Body of pancreas (tissue), 4 donors: ENCODE results near the gene NDFIP2. TPM values are rescaled to one million over a fixed set of nuclear protein-coding genes. Genes with fewer than 3 reads are reported as not detected.

ENCODE experiments used
- ATAC-seq: fragments of 150-250 bp; one replicate; pipeline ENCODE4 v1.9.1; 2016
- DNase-seq, 4 donors: peaks; one replicate each; pipeline ENCODE4 v3.0.0-alpha.2; 2019
- H3K27ac ChIP-seq, 4 donors: fragments of 200-600 bp; sonication (generic); 1 replicate in 3 of 4; 2 replicates in 1 of 4; pipeline versions ENCODE4 v1.5.1 to v1.6.1; 2016 to 2019; ENCODE audit warnings: mild to moderate bottlenecking in 1 of 4, mixed read lengths in 1 of 4, moderate library complexity in 1 of 4
- H3K27me3 ChIP-seq, 2 donors: fragments of 200-600 bp; sonication (generic); one replicate each; pipeline ENCODE4 v1.6.0; 2016; ENCODE audit warnings: mild to moderate bottlenecking in 1 of 2
- H3K36me3 ChIP-seq, 2 donors: fragments of 200-600 bp; sonication (generic); replicated peaks in 1 of 2; 2 replicates each; pipeline ENCODE4 v1.5.1; 2016; ENCODE audit warnings: low read depth in 2 of 2; ENCODE audit not compliant: insufficient read depth in 1 of 2
- H3K4me1 ChIP-seq: fragments of 200-600 bp; sonication (generic); one replicate; pipeline ENCODE4 v1.6.0; 2016
- H3K4me3 ChIP-seq, 2 donors: fragments of 200-600 bp; sonication (generic); 1 replicate in 1 of 2; 2 replicates in 1 of 2; pipeline ENCODE4 v1.5.1; 2016 to 2019
- H3K9me3 ChIP-seq, 3 donors: fragments of 200-600 bp; sonication (generic); 1 replicate in 2 of 3; 2 replicates in 1 of 3; pipeline ENCODE4 v1.5.1; 2016
- POLR2A ChIP-seq, 3 donors: fragments of 450-650 bp; IDR thresholded peaks; one replicate each; pipeline ENCODE4 v1.6.1; 2016; ENCODE audit warnings: antibody characterized with exemption in 3 of 3, mild to moderate bottlenecking in 2 of 3
- WGBS, 2 donors: methylation state at CpG; one replicate each; pipeline ENCODE4 v1.1.5; 2017; 5-methylcytosine and 5-hydroxymethylcytosine counted together
- intact Hi-C: fragments of 100-400 bp; cut with DNase I; formaldehyde crosslinking; loops from one replicate; pipeline ENCODE4 v1.15.1; 2023
- total RNA-seq, 2 donors: library from RNA; depleted of rRNA; stranded (reverse); fragments of >200 nt; gene quantifications; one replicate each; pipeline ENCODE4 v1.1.0, GENCODE V29; 2016
- TF ChIP-seq, protein P1 (sequence below), 7 experiments: fragments of 450-650 bp in 4 of 7; fragments of 200-600 bp in 3 of 7; sonication (generic) in 3 of 7; IDR thresholded peaks; one replicate each; pipeline ENCODE4 v1.5.1; 2016 to 2019; ENCODE audit warnings: antibody characterized with exemption in 7 of 7

Gene NDFIP2
- total RNA-seq, 2 donors from 2014 or later: 16.8 to 18.9 TPM

- ATAC-seq (no peak), DNase-seq (peak in 2 of 4 donors; percentile 18 to 25)
- H3K36me3 ChIP-seq: no peaks in the 10 kb centered on the region
- H3K27me3 ChIP-seq: no peaks in the 10 kb centered on the region
- H3K9me3 ChIP-seq: no peaks in the 10 kb centered on the region
- 48 to 51% methylated on average over 3 of the region's 3 CpGs for WGBS, 2 donors
- TF ChIP-seq, protein P1, sequence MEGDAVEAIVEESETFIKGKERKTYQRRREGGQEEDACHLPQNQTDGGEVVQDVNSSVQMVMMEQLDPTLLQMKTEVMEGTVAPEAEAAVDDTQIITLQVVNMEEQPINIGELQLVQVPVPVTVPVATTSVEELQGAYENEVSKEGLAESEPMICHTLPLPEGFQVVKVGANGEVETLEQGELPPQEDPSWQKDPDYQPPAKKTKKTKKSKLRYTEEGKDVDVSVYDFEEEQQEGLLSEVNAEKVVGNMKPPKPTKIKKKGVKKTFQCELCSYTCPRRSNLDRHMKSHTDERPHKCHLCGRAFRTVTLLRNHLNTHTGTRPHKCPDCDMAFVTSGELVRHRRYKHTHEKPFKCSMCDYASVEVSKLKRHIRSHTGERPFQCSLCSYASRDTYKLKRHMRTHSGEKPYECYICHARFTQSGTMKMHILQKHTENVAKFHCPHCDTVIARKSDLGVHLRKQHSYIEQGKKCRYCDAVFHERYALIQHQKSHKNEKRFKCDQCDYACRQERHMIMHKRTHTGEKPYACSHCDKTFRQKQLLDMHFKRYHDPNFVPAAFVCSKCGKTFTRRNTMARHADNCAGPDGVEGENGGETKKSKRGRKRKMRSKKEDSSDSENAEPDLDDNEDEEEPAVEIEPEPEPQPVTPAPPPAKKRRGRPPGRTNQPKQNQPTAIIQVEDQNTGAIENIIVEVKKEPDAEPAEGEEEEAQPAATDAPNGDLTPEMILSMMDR (IDR thresholded peaks at IDR 0.05): no peak
- no peak for TF ChIP-seq POLR2A (IDR thresholded peaks at IDR 0.05)
- no peaks in the 10 kb centered on the region for H3K4me1 ChIP-seq
- intact Hi-C loops: no loop called here
- no peak overlapping the region for H3K27ac ChIP-seq
- no peak overlapping the region for H3K4me3 ChIP-seq
Measured at GRCh38 chr13:79451500-79451962, 29.4 kb upstream of the NDFIP2 start.

DNA sequence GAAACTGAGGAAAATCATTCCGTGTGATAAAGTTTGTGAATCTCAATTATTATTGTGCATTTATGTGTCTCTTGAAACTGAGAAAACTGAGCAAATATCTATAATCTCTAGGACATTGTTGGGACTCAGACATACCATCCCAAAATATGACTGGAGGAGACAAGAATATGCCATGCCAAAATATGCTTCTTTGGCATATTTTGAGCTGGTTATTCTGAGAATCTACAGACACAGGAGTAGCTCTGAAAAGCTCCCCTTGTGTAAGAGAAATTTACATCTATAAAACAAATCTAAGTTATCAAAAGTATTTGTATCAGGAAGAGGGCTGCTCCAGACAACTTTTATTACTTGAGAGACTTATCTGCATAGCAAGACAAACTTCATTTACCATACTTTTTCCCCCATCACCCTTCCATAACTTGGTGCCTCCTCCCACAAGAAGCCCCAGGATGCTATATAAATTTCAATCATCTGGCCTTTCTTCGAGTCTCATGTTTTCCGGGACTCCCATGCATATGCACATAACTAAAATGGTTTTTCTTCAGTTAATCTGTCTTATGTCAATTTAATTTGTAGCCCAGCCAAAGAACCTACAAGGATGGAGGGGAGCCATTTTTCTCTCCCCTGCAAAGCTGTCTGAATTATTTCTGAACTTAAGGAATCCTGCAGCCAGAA is 28.6 kb upstream of the NDFIP2 start:
- ATAC-seq: no peak
- Histone ChIP-seq H3K9me3 (no peaks in the 10 kb centered on the region), H3K36me3 (no peaks in the 10 kb centered on the region), H3K27ac (no peak overlapping the region), H3K4me3 (no peak overlapping the region), H3K4me1 (no peaks in the 10 kb centered on the region), H3K27me3 (no peaks in the 10 kb centered on the region)
- intact Hi-C loops: no loop called here
- whole genome bisulfite sequencing, 2 donors: 56 to 65% methylated on average over 3 of the region's 3 CpGs
- TF ChIP-seq POLR2A (IDR thresholded peaks at IDR 0.05): no peak
- TF ChIP-seq, protein P1 (IDR thresholded peaks at IDR 0.05): no peak
- no peak for DNase-seq

DNA sequence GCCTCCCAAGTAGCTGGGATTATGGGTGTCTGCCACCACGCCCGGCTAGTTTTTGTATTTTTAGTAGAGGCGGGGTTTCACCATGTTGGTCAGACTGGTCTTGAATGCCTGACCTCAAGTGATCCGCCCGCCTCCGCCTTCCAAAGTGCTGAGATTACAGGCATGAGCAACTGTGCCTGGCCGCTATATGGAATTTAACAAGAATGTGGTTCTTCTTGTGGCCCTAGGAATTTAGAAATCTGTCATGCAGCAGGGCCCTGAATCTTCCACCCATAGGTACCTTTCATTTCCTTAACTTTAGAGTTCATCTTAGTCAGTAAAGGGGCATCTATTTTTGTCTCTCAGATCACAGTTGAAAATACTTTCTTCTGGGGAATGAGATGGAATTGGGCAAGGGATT is 25.6 kb upstream of the NDFIP2 start:
- H3K4me3 ChIP-seq: no peak overlapping the region
- 91% methylated on average over 7 of the region's 7 CpGs for WGBS, 2 donors
- no peak overlapping the region for H3K27ac ChIP-seq
- no peaks in the 10 kb centered on the region for H3K4me1 ChIP-seq
- ATAC-seq (no peak), DNase-seq (no peak)
- no peaks in the 10 kb centered on the region for H3K27me3 ChIP-seq
- intact Hi-C loops: no loop called here
- no peaks in the 10 kb centered on the region for H3K9me3 ChIP-seq
- TF ChIP-seq, protein P1 (IDR thresholded peaks at IDR 0.05): no peak
- no peak for TF ChIP-seq POLR2A (IDR thresholded peaks at IDR 0.05)
- no peaks in the 10 kb centered on the region for H3K36me3 ChIP-seq

- Histone ChIP-seq H3K36me3 (no peaks in the 10 kb centered on the region), H3K4me3 (no peak overlapping the region), H3K27me3 (no peaks in the 10 kb centered on the region), H3K4me1 (no peaks in the 10 kb centered on the region), H3K27ac (no peak overlapping the region), H3K9me3 (no peaks in the 10 kb centered on the region)
- ATAC-seq (no peak), DNase-seq (no peak)
- no peak for TF ChIP-seq POLR2A (IDR thresholded peaks at IDR 0.05)
- TF ChIP-seq, protein P1 (IDR thresholded peaks at IDR 0.05): no peak
- intact Hi-C loops: no loop called here
- WGBS, 2 donors: 83 to 86% methylated on average over 1 of the region's 1 CpG
Measured at GRCh38 chr13:79456051-79456450, 24.9 kb upstream of the NDFIP2 start.
